ENCODE results near the gene IFI27L2. TPM values are rescaled to one million over a fixed set of nuclear protein-coding genes. Genes with fewer than 3 reads are reported as not detected.

IFI27L2 gene, protein sequence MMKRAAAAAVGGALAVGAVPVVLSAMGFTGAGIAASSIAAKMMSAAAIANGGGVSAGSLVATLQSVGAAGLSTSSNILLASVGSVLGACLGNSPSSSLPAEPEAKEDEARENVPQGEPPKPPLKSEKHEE
- total RNA-seq, result 10 to 100 TPM; 18.2 to 37.4 (median 27.7) TPM
- total RNA-seq (2013), result 26.5 TPM
- 2.4 to 16.5 (median 7.1) reads per million in 29 experiments for total RNA-seq

DNA sequence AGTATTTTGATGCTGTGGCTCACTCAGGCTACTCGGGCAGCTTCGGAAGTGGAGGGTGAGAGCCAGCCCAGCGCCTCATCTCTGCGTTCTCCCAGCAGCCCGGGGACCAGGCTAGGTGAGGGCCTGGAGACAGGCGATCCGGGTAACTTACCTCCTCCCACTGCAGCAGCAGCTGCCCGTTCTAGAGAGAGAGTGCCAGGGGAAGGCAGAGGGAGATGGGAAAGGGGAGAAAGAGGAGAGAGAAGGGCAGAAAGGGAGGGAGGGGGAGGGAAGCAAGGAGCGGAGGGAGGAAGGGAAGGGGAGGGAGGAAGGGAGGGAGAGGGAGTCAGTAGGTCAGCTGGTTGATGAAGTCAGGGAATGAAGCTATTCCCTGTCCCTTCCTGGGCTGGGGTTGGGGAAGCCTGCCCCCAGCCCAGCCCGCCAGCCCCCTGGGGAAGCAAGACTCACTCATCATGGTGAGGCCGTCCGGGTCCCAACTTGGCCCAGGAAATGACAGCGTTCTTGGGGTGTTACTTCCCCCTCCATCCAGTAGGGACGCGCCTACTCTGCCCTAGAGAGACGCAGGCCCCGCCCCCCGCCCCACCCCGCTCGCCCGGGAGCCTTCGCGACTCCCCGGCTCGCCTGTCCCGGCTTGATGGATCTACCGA lies at the start of gene IFI27L2:
IFI27L2 (minus strand) TSS at position 494 of the 647 bp plus-strand sequence; CDS start at position 454, 40 bp downstream.
- DNase-seq (peak; percentile 20 to 81 (median 50)), ATAC-seq (replicated peaks in 1 of 4) (peak; percentile 93 to 96 (median 96))
- POLR2A ChIA-PET, result interaction anchor here (0.6 to 1.3 kb wide), 6 partner anchors 17 to 100 kb away, joined by 3 to 11 read pairs (median 3); partner anchors contain the start of genes DDX24 (in 1 of the 2) and IFI27L1 (in 1 of the 2)
- Mint-ChIP-seq H3K27ac (peak within 1 kb of the TSS; percentile 63 to 74), H3K4me3 (peak within 1 kb of the TSS; percentile 86 to 88 (median 88)), H3K4me1 (peaks cover 15 to 23% (median 19%) of the 10 kb centered on the region in 3 donors), H3K27me3 (peaks cover 3 to 4% of the 10 kb centered on the region in 2 donors), H3K36me3 (no peaks in the 10 kb centered on the region), H3K9me3 (no peaks in the 10 kb centered on the region)
- peaks cover 7 to 20% of the 10 kb centered on the region in 2 experiments for H3K4me1 ChIP-seq (ENCODE audit: control insufficient read depth in 1 of 2, extremely low read depth in 1 of 2, insufficient read depth in 2 of 2, low read length in 2 of 2)
- H3K9me3 ChIP-seq, result no peaks in the 10 kb centered on the region
- 6% methylated on average over 17 of the region's 27 CpGs for WGBS (ENCODE audit: insufficient coverage)
- peak within 1 kb of the TSS; percentile 61 to 66 for H3K4me3 ChIP-seq (ENCODE audit: control insufficient read depth in 1 of 2, extremely low read depth in 1 of 2, low read length in 1 of 2)
- peak within 1 kb of the TSS; percentile 38 for H3K27ac ChIP-seq (ENCODE audit: low read length)
- peaks cover 0 to 10% of the 10 kb centered on the region in 2 donors for H3K36me3 ChIP-seq (ENCODE audit: control insufficient read depth in 2 of 2, extremely low read depth in 1 of 2, insufficient read depth in 1 of 2, low read length in 1 of 2)
- CTCF ChIA-PET, result interaction anchor here (0.6 to 4.6 kb wide), 17 partner anchors 7 to 1447 kb away, joined by 3 to 53 read pairs (median 4); partner anchors contain the start of genes DDX24 (in 1 of the 2) and IFI27L1 (in 1 of the 2)
- peaks cover 0 to 4% of the 10 kb centered on the region in 2 experiments for H3K27me3 ChIP-seq (replicated peaks in 1 of 2; ENCODE audit: control insufficient read depth in 2 of 2, extremely low read depth in 1 of 2, insufficient read depth in 2 of 2, low read length in 1 of 2)

DNA sequence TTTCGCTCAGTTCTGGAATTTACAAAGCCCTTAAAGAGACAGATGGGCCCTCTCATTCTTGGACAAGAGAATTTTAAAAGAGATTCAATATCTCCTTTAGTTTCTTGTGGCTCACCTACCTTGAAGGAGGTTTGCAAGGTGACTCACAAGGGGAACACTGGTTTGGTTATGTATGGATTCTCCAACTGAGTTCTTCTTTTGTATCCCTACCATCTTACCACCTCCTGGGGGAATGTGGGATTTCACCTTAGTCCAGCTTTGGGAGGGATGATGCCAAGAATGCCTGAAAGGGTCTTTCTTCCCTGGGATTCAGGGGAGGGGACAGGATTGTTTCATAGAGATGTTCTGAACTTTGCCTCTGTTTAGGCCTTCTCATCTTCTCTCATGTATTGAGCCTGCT lies 48.4 kb upstream of the IFI27L2 start:
- Histone ChIP-seq H3K4me3 (ENCODE audit: control insufficient read depth in 1 of 2, extremely low read depth in 1 of 2, low read length in 1 of 2) (no peak overlapping the region), H3K27ac (ENCODE audit: low read length) (no peak overlapping the region), H3K9me3 (no peaks in the 10 kb centered on the region), H3K4me1 (ENCODE audit: control insufficient read depth in 1 of 2, extremely low read depth in 1 of 2, insufficient read depth in 2 of 2, low read length in 2 of 2) (peaks cover 3 to 22% of the 10 kb centered on the region in 2 experiments), H3K27me3 (replicated peaks in 1 of 2; ENCODE audit: control insufficient read depth in 2 of 2, extremely low read depth in 1 of 2, insufficient read depth in 2 of 2, low read length in 1 of 2) (peaks cover 8 to 12% of the 10 kb centered on the region in 2 experiments), H3K36me3 (ENCODE audit: control insufficient read depth in 2 of 2, extremely low read depth in 1 of 2, insufficient read depth in 1 of 2, low read length in 1 of 2) (no peaks in the 10 kb centered on the region)
- Mint-ChIP-seq H3K4me1 (peaks cover 28 to 34% (median 31%) of the 10 kb centered on the region in 3 donors), H3K36me3 (no peaks in the 10 kb centered on the region), H3K9me3 (no peaks in the 10 kb centered on the region), H3K27me3 (peaks cover 0 to 12% of the 10 kb centered on the region in 2 donors), H3K27ac (peak overlapping the region in 1 of 2 donors; percentile 39), H3K4me3 (no peak overlapping the region)
- no CpG with 5 or more reads among the region's 1 CpG for WGBS (ENCODE audit: insufficient coverage)
- DNase-seq (no peak), ATAC-seq (replicated peaks in 1 of 4) (no peak)
- CTCF ChIA-PET, result interaction anchor here in 1 of 2 donors (0.6 kb wide), 2 partner anchors 36 to 47 kb away, joined by 3 to 4 read pairs; no protein-coding TSS in a partner anchor
- POLR2A ChIA-PET, result no interaction called here

DNA sequence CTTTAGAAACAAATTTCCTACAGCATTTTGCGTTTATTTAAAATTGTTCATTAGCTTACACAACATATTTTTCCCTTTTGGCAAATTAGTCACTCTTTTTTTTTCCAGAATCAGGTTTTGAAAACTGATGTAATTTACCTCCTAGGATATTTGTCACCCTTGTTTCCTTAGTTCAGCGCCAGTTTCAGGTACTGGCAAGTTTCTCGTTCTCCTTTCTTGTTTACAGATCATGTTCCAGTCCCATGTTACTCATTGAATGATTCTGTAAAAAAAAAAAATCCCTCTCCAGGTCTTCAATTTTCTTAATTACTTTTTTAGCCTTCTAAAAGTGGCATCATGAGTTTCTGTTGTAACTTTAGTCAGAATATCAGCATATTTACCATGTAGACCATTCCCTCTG lies 47.4 kb upstream of the IFI27L2 start:
- ATAC-seq (replicated peaks in 1 of 4) (no peak), DNase-seq (no peak)
- H3K27me3 ChIP-seq (replicated peaks in 1 of 2; ENCODE audit: control insufficient read depth in 2 of 2, extremely low read depth in 1 of 2, insufficient read depth in 2 of 2, low read length in 1 of 2), result peaks cover 12 to 15% of the 10 kb centered on the region in 2 experiments
- Mint-ChIP-seq H3K4me3 (no peak overlapping the region), H3K27me3 (peaks cover 0 to 10% of the 10 kb centered on the region in 2 donors), H3K27ac (peak overlapping the region; percentile 31 to 38), H3K36me3 (no peaks in the 10 kb centered on the region), H3K9me3 (no peaks in the 10 kb centered on the region), H3K4me1 (peaks cover 28 to 34% (median 31%) of the 10 kb centered on the region in 3 donors)
- H3K4me1 ChIP-seq (ENCODE audit: control insufficient read depth in 1 of 2, extremely low read depth in 1 of 2, insufficient read depth in 2 of 2, low read length in 2 of 2), result peaks cover 3 to 22% of the 10 kb centered on the region in 2 experiments
- no peaks in the 10 kb centered on the region for H3K9me3 ChIP-seq
- no peak overlapping the region for H3K27ac ChIP-seq (ENCODE audit: low read length)
- WGBS (ENCODE audit: insufficient coverage), result no CpG with 5 or more reads among the region's 3 CpGs
- no peak overlapping the region for H3K4me3 ChIP-seq (ENCODE audit: control insufficient read depth in 1 of 2, extremely low read depth in 1 of 2, low read length in 1 of 2)
- no peaks in the 10 kb centered on the region for H3K36me3 ChIP-seq (ENCODE audit: control insufficient read depth in 2 of 2, extremely low read depth in 1 of 2, insufficient read depth in 1 of 2, low read length in 1 of 2)
- ChIA-PET POLR2A (no interaction called here), CTCF (no interaction called here)

DNA sequence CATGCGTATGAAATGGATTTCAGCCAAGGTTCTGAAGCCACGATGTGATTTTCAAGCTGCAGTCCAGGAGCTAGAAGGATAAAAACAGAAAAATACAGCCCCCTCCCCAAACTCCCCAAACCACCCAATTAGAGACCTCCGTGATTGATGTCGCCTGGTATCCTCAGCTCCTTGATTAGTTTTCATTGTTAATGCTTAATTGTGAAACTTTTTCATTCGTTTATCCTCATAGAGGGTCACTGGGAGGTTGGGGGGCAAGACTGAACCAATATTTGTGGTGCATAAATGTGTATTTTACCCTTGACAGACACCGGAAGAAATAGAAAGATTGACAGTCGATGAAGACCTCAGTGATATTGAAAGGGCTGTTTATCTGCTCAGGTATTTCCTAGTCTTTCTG lies 46.3 kb upstream of the IFI27L2 start:
- DNase-seq (no peak), ATAC-seq (replicated peaks in 1 of 4) (no peak)
- H3K27ac Mint-ChIP-seq, result peak overlapping the region; percentile 53 to 75
- H3K36me3 Mint-ChIP-seq, result no peaks in the 10 kb centered on the region
- H3K4me1 Mint-ChIP-seq, result peaks cover 22 to 30% (median 28%) of the 10 kb centered on the region in 3 donors
- Histone ChIP-seq H3K27me3 (replicated peaks in 1 of 2; ENCODE audit: control insufficient read depth in 2 of 2, extremely low read depth in 1 of 2, insufficient read depth in 2 of 2, low read length in 1 of 2) (peaks cover 12 to 14% of the 10 kb centered on the region in 2 experiments), H3K4me3 (ENCODE audit: control insufficient read depth in 1 of 2, extremely low read depth in 1 of 2, low read length in 1 of 2) (no peak overlapping the region), H3K4me1 (ENCODE audit: control insufficient read depth in 1 of 2, extremely low read depth in 1 of 2, insufficient read depth in 2 of 2, low read length in 2 of 2) (peaks cover 3 to 22% of the 10 kb centered on the region in 2 experiments), H3K36me3 (ENCODE audit: control insufficient read depth in 2 of 2, extremely low read depth in 1 of 2, insufficient read depth in 1 of 2, low read length in 1 of 2) (no peaks in the 10 kb centered on the region), H3K9me3 (no peaks in the 10 kb centered on the region), H3K27ac (ENCODE audit: low read length) (no peak overlapping the region)
- H3K9me3 Mint-ChIP-seq, result no peaks in the 10 kb centered on the region
- 58% methylated on average over 2 of the region's 7 CpGs for WGBS (ENCODE audit: insufficient coverage)
- H3K27me3 Mint-ChIP-seq, result peaks cover 0 to 10% of the 10 kb centered on the region in 2 donors
- ChIA-PET CTCF (interaction anchor here (0.6 to 1.4 kb wide), 5 partner anchors 35 to 125 kb away, joined by 3 to 5 read pairs (median 3); no protein-coding TSS in a partner anchor), POLR2A (no interaction called here)
- H3K4me3 Mint-ChIP-seq, result peak overlapping the region; percentile 75 to 88 (median 80)

DNA sequence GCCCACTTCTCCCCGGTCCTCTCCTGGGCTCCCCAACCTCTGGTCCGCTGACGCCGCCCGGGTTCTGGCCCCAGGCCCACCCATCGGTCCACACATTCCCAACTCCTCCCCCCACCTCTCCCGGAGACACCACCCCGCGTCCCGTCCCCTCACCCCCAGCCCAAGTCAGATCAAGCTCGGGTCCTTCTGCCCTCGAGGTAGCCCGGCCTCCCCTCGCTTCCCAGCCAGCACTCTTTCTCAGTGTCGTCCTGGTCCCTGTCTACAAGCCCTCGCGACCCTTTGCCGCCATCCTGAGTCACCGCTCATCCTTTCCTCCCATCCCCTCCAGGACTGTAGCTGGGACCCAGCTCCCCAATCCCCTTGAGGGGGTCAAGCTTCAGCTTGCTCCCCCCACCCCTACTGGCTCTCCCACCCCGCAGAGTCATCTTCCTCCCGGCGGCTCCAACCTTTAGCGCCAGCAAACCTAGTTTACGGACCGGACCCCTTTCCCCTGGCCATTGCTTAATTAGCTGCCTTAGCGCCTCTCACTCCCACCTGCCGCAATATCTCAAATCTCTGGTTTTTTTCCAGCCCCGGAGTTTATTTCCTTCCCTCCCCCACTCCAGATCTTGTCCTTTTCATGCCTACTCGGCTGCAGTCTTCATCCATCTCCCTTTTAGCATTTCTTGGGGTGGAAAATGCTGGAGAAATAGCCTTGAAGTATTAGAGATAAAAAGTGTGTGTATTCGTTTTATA lies 45.8 kb upstream of the IFI27L2 start:
- ChIA-PET POLR2A (interaction anchor here in 1 of 2 donors (0.6 to 0.9 kb wide), 2 partner anchors 17 to 46 kb away, joined by 3 read pairs; no protein-coding TSS in a partner anchor), CTCF (interaction anchor here (0.6 to 1.8 kb wide), 10 partner anchors 34 to 235 kb away, joined by 3 to 8 read pairs (median 3); no protein-coding TSS in a partner anchor)
- peak overlapping the region; percentile 34 to 75 for H3K27ac Mint-ChIP-seq
- ATAC-seq (replicated peaks in 1 of 4), result no peak
- peak in 3 of 35 experiments; percentile 5 to 21 (median 16) for DNase-seq
- peak overlapping the region in 1 of 2 donors; percentile 65 for H3K4me3 ChIP-seq (ENCODE audit: control insufficient read depth in 1 of 2, extremely low read depth in 1 of 2, low read length in 1 of 2)
- H3K9me3 Mint-ChIP-seq, result no peaks in the 10 kb centered on the region
- peaks cover 3 to 19% of the 10 kb centered on the region in 2 experiments for H3K4me1 ChIP-seq (ENCODE audit: control insufficient read depth in 1 of 2, extremely low read depth in 1 of 2, insufficient read depth in 2 of 2, low read length in 2 of 2)
- peaks cover 0 to 10% of the 10 kb centered on the region in 2 donors for H3K27me3 Mint-ChIP-seq
- peaks cover 12 to 14% of the 10 kb centered on the region in 2 experiments for H3K27me3 ChIP-seq (replicated peaks in 1 of 2; ENCODE audit: control insufficient read depth in 2 of 2, extremely low read depth in 1 of 2, insufficient read depth in 2 of 2, low read length in 1 of 2)
- H3K36me3 ChIP-seq (ENCODE audit: control insufficient read depth in 2 of 2, extremely low read depth in 1 of 2, insufficient read depth in 1 of 2, low read length in 1 of 2), result no peaks in the 10 kb centered on the region
- no peak overlapping the region for H3K27ac ChIP-seq (ENCODE audit: low read length)
- peaks cover 16 to 26% (median 23%) of the 10 kb centered on the region in 3 donors for H3K4me1 Mint-ChIP-seq
- no peaks in the 10 kb centered on the region for H3K9me3 ChIP-seq
- H3K36me3 Mint-ChIP-seq, result no peaks in the 10 kb centered on the region
- H3K4me3 Mint-ChIP-seq, result peak overlapping the region; percentile 75 to 88 (median 80)
- WGBS (ENCODE audit: insufficient coverage), result 6% methylated on average over 25 of the region's 30 CpGs

Data from T-cell (primary cell).